DMS53 treated with DMSO at 0.1 percent for 48 hours (cell line): Measurements from ENCODE around the gene DGKZ.

ENCODE experiments used
- DNase-seq: peaks from one replicate; lab custom pipeline; 2025; ENCODE audit not compliant: unreplicated experiment; lab: John Stamatoyannopoulos, UW

The DGKZ gene

GRCh38 chr11:46327829-46328228 is 19.4 kb upstream of the DGKZ start:
- DNase-seq: no peak

DNA sequence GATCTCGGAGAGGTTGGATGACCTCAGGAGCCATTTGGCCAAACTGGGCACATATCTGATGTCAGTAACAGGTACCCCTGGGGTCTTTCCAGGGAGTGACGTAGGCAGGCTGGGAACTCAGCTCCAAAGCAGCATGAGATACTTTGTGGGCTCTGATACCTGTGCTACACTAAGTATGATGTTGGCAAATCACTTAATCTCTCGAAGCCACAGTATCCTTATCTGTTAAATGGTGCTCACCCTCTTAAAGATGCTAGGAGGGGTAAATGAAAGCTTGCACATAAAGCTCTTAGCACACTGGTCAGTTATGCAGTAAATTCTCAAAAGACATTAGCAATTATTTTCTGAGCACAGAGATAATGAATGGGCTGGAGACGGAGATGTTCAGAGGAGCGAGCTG is 17.1 kb upstream of the DGKZ start:
- DNase-seq: no peak

DNA sequence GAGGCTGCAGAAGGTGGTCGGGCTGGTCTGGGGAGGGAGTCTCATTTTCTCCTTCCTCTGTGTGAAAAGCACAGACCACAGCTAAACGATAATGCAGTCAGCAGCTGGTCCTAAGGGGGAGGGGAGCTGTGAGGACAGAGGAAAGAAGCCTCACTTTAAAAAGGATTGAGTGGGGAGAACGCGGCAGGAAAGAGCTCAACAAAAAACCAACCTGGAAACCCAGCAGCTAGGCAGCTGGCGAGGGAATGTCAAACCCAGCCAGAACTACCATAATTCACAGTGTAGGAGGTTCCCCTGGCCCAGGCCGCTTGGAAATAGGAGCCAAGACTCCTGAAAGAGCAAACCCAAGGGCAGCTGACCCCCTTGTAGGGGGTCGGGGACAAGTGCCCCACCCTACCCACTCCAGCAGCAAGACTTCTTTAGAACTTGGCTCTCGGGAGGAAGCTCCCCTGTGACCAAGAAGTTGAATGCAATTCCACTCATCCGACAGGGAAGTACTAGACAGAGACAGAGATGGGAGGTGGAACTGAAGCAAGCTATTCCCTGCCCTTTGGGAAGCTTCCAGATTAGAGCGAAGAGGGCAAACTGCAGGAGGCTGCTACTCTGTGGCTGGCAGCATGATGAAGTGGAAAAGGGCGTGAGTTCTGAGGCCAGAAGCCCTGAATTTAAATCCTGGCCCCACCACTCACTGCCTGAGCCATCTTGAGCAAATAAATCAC is 16.5 kb upstream of the DGKZ start:
- DNase-seq: no peak

- DNase-seq: no peak
Observed at GRCh38 chr11:46331282-46331984, 15.8 kb upstream of the DGKZ start.

DNA sequence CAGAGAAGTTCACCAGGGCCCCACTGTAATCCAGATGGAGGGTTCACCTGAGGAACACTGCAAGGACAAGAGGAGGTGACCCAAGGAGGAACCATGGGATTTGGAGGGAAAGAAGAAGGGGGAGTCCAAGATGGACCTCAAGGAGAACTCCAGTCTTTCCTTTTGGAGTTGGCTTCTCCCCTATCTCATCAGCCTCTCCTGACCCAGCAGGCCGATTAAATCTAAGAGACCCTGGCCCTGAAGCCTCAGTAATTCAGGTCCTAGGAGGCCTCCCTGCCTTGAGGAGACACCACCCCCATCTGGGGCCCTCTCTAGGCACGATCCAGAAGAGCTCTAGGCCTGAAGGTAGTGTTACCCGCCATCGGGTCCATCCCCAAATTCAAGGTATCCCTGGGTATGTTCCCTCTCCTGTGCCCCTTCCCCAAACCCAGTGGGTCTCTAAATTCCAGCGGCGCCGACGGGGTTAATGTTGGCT is 15.1 kb upstream of the DGKZ start:
- DNase-seq: no peak

- no peak for DNase-seq
Observed at GRCh38 chr11:46332568-46333393, 14.5 kb upstream of the DGKZ start.

GRCh38 chr11:46333394-46333947 is 13.8 kb upstream of the DGKZ start:
- no peak for DNase-seq

DNA sequence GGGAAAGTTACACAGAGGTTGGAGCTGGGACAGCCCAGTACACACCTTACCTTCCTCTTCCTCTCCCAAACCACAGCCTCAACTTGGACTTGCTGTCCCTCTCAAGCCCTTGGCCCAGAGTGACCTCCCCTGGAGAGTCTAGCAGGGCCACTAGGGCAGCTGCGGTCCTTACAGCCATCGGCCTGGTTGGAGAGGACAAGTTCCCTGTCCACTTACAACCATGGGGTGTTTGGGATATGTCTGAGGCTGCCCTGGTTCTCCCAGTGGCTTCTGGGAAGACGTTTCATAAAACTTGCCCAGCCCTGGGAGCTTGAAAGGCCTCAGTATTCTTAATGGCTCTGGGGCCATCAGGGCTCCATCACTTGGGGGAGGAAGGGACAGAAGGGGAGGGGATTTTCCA is 13.1 kb upstream of the DGKZ start:
- DNase-seq: no peak

GRCh38 chr11:46335271-46335670 is 12.0 kb upstream of the DGKZ start:
- DNase-seq: no peak

- no peak for DNase-seq
Observed at GRCh38 chr11:46335890-46336562, 11.2 kb upstream of the DGKZ start.

DNA sequence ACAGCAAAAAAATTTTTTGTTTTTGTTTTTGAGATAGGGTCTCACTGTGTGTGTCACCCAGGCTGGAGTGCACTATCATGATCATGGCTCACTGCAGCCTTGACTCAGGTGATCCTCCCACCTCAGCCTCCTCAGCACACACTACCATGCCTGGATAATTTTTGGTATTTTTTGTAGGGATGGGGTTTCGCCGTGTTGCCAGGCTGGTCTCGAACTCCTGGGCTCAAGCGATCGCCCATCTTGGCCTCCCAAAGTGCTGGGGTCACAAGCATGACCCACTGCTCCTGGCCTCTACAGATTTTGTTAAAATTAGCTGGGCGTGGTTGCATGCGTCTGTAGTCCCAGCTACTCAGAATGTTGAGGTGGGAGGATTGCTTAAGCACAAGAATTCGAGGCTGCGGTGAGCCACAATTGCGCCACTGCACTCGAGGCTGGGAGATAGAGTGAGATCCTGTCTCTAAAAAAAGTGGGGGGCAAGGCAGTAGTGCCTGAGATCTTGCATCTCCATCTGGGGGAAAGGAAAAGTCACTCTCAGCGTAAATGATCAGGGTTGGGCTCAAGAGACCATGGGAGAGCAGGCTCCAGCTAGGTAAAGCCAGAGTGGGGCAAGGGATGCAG is 10.6 kb upstream of the DGKZ start:
- no peak for DNase-seq

DNA sequence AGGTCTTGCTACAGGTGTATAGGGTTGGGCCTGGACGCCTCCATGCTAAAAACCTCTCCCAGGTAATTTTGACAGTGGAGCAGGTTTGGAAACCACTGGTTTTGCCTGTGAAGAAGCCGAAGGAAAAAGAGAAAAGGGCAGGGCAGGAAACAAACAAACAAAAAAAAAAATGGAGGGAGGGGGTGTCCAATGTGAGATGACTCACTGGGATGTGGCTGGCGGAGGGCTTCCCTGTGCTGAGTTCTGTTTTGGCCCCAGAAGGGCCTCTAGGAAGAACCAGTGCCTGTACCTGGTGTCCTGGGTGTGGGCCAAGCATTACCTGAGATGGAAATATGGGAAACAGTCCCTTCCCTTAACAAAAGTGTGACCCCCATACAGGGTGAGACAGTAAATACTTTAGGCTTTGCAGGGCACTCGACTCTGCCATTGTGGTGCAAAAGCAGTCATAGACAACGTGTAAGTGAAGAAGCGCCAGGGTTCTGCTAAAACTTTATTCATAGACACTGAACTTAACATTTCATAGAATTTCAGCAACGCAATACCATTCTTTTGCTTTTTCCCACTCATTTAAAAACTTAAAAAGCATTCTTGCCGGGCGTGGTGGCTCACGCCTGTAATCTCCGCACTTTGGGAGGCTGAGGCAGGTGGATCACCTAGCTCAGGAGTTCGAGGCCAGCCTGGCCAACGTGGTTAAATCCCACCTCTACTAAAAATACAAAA is 9.5 kb upstream of the DGKZ start:
- no peak for DNase-seq

DNA sequence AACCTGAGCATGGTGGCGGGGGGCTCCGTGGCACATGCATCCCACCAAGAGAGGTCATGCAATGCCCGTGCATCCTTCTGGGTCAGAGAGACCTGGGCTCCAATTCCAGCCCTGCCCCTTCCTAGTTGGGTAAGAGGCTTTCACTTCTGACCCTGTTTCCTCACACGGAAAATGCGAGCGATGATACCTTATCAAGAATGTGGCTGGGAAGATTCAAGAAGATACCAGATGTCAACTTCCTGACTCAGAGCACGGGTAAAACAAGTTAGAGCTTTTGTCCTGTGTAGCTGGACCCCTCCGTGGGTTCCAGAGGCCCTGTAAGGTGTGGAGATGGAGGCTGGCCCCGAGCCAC is 8.7 kb upstream of the DGKZ start:
- no peak for DNase-seq

DNA sequence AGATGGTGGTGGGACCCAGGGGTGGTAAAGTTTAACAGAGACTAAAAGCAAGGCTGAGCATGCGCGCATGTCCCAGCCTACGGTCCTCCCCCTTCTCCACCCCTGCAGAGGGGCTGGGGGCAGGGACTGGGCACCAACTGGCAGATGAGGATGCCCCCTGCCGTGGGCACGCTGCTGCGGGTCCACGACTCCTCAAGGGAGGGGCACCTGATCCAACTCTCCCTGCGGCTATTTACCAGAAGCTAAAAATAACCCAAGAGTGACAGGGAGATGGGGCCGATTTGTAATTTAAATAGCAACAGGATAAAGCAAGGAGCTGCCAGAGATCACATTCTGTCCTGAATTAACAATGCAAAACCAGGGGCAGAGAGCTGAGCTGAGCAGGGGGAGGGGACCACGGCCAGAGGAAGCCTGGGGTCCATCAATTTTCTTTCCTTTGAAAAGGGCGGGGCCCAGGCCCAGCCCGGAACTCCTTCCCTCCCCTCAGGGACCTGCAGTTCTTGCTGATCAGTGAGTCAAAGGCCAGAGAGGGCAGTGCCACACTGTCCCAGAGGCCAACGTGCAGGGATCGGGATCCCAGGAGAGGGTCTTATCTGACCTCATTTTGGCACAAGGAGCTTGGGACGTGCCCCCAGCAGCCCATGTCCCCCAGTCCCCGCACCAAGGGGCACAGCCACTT is 8.1 kb upstream of the DGKZ start:
- DNase-seq: no peak

DNA sequence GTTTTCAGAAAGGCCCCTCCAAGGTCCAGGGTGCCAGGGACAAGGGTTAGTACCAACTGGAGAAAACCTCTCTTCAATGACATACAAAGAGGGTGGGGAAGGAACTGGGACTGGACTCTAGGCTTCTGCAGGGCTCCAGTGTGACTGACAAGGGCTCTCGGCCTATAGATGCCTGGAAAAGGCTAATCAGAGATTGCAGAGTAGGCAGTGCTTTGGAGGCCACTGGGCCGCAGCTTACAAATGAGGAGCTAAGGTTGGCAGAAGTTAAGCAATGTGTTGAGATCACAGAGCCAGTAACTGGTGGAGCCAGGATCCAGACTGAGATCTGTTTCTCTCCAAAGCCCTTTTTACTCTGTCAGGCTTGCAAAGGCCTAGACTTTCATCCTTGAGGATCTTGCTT is 7.4 kb upstream of the DGKZ start:
- DNase-seq: no peak

GRCh38 chr11:46341454-46341853 is 5.8 kb upstream of the DGKZ start:
- no peak for DNase-seq

- DNase-seq: no peak
Observed at GRCh38 chr11:46342239-46342638, 5.0 kb upstream of the DGKZ start.

DNA sequence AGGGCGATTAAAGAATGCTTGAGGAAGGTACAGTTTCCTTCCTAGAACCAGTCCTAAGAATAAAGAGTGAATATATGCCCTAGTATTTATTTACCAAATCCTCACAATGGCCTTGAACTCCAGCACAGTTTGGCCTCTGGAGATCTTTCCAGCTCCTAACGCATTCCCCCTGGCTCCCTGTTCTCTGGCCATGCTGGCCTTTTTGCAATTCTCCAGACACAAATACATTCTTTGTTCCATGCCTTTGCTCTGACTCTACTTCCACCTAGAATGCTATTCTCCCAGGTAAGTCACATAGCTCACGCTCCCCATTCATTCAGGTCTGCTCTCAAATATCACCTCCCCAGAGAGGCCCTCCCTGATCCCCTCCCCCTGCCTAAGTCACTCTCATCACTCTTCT is 3.7 kb upstream of the DGKZ start:
- DNase-seq: no peak

GRCh38 chr11:46345131-46345597 is 2.1 kb upstream of the DGKZ start:
- DNase-seq: no peak
